MCF 10A (cell line): Measurements from ENCODE around the gene WDR62. TPM values are rescaled to one million over a fixed set of nuclear protein-coding genes. Genes with fewer than 3 reads are reported as not detected.

Experiments used
- BruUV-seq: library from RNA; stranded (reverse); fragments of 400-500 nt; replicated peaks from 2 replicates; lab custom pipeline; 2021; lab: Mats Ljungman, UMichigan
- CTCF ChIA-PET: fragments of 300-600 bp; sonication (Branson Sonifier 250); formaldehyde crosslinking; extraction: SDS; loops from one replicate; lab custom pipeline; 2021; ENCODE audit warnings: antibody characterized with exemption, inconsistent platforms; lab: Yijun Ruan, JAX
- POLR2A ChIA-PET: fragments of 300-600, 350-650 bp; sonication (Branson Sonifier 250); formaldehyde crosslinking; extraction: SDS; loops from one replicate; lab custom pipeline; 2020; ENCODE audit warnings: antibody characterized with exemption, inconsistent platforms; lab: Yijun Ruan, JAX
- DNase-seq: peaks from one replicate; pipeline ENCODE4 v3.0.0-alpha.2; 2018; ENCODE audit not compliant: unreplicated experiment
- H3K27ac Mint-ChIP-seq: one replicate; pipeline ENCODE4 v1.8.0; 2022; ENCODE audit warnings: mild to moderate bottlenecking, low read depth, mixed read lengths; ENCODE audit not compliant: unreplicated experiment
- H3K27me3 Mint-ChIP-seq: one replicate; pipeline ENCODE4 v1.8.0; 2022; ENCODE audit warnings: mixed read lengths; ENCODE audit not compliant: insufficient read depth, unreplicated experiment
- H3K36me3 Mint-ChIP-seq: one replicate; pipeline ENCODE4 v1.8.0; 2022; ENCODE audit warnings: mild to moderate bottlenecking, moderate library complexity, mixed read lengths; ENCODE audit not compliant: insufficient read depth, unreplicated experiment
- H3K4me1 Mint-ChIP-seq: one replicate; pipeline ENCODE4 v1.8.0; 2022; ENCODE audit warnings: mixed read lengths; ENCODE audit not compliant: insufficient read depth, unreplicated experiment
- H3K4me3 Mint-ChIP-seq: one replicate; pipeline ENCODE4 v1.8.0; 2022; ENCODE audit warnings: mild to moderate bottlenecking, moderate library complexity, mixed read lengths; ENCODE audit not compliant: unreplicated experiment
- H3K9me3 Mint-ChIP-seq: one replicate; pipeline ENCODE4 v1.8.0; 2022; ENCODE audit warnings: mixed read lengths; ENCODE audit not compliant: unreplicated experiment
- CTCF ChIP-seq: fragments of 200-600 bp; IDR thresholded peaks from one replicate; pipeline ENCODE4 v1.8.0; 2022; ENCODE audit warnings: antibody characterized with exemption, mild to moderate bottlenecking; ENCODE audit not compliant: unreplicated experiment
- intact Hi-C: fragments of 100-400 bp; cut with micrococcal nuclease; formaldehyde crosslinking; loops from 2 replicates; pipeline ENCODE4 v1.14.1; 2022
- total RNA-seq: library from RNA; stranded (reverse); gene quantifications from 2 replicates; pipeline ENCODE4 v1.2.3, GENCODE V29; 2022

The WDR62 gene
- total RNA-seq, 1 experiment from 2014 or later: 6.2 TPM

GRCh38 chr19:36084231-36085009 is 29.7 kb downstream of the WDR62 start:
- intact Hi-C loops: no loop called here
- Mint-ChIP-seq H3K4me3 (no peak overlapping the region), H3K36me3 (peaks cover 11% of the 10 kb centered on the region), H3K27ac (no peak overlapping the region), H3K27me3 (no peaks in the 10 kb centered on the region), H3K4me1 (peaks cover 5% of the 10 kb centered on the region), H3K9me3 (no peaks in the 10 kb centered on the region)
- ChIA-PET CTCF (interaction anchor here (0.5 to 1.5 kb wide), 2 partner anchors 31 to 43 kb away, joined by 3 to 6 read pairs; partner anchors contain the start of gene THAP8), POLR2A (no interaction called here)
- no TSS peak for BruUV-seq
- DNase-seq: no peak
- TF ChIP-seq CTCF: no peak

- intact Hi-C loops: no loop called here
- H3K4me3 Mint-ChIP-seq: no peak overlapping the region
- no peak for TF ChIP-seq CTCF
- no peak for DNase-seq
- peaks cover 5% of the 10 kb centered on the region for H3K4me1 Mint-ChIP-seq
- no peak overlapping the region for H3K27ac Mint-ChIP-seq
- POLR2A ChIA-PET: interaction anchor here (0.6 to 0.8 kb wide), 2 partner anchors 72 to 1844 kb away, joined by 3 to 4 read pairs; partner anchors contain the start of gene ALKBH6
- H3K36me3 Mint-ChIP-seq: peaks cover 11% of the 10 kb centered on the region
- CTCF ChIA-PET: interaction anchor here (0.5 kb wide), 1 partner anchor 48 kb away, joined by 3 read pairs; no protein-coding TSS in a partner anchor
- no peaks in the 10 kb centered on the region for H3K27me3 Mint-ChIP-seq
- no peaks in the 10 kb centered on the region for H3K9me3 Mint-ChIP-seq
- no TSS peak for BruUV-seq
These were observed 31.6 kb downstream of the WDR62 start for GRCh38 chr19:36086326-36086725.

- no peak overlapping the region for H3K4me3 Mint-ChIP-seq
- CTCF ChIA-PET: interaction anchor here (0.8 kb wide), 1 partner anchor 36 kb away, joined by 3 read pairs; no protein-coding TSS in a partner anchor
- intact Hi-C loops: no loop called here
- no peak overlapping the region for H3K27ac Mint-ChIP-seq
- no peak for DNase-seq
- H3K36me3 Mint-ChIP-seq: peaks cover 13% of the 10 kb centered on the region
- POLR2A ChIA-PET: no interaction called here
- no peaks in the 10 kb centered on the region for H3K27me3 Mint-ChIP-seq
- BruUV-seq: no TSS peak
- no peaks in the 10 kb centered on the region for H3K4me1 Mint-ChIP-seq
- no peaks in the 10 kb centered on the region for H3K9me3 Mint-ChIP-seq
- no peak for TF ChIP-seq CTCF
These were observed 35.1 kb downstream of the WDR62 start for GRCh38 chr19:36089847-36090246.

- H3K9me3 Mint-ChIP-seq: no peaks in the 10 kb centered on the region
- intact Hi-C loops: no loop called here
- POLR2A ChIA-PET: interaction anchor here (0.7 kb wide), 1 partner anchor 20 kb away, joined by 3 read pairs; no protein-coding TSS in a partner anchor
- no peak overlapping the region for H3K4me3 Mint-ChIP-seq
- no peak for DNase-seq
- no peaks in the 10 kb centered on the region for H3K4me1 Mint-ChIP-seq
- no peak overlapping the region for H3K27ac Mint-ChIP-seq
- CTCF ChIA-PET: interaction anchor here (0.7 kb wide), 1 partner anchor 20 kb away, joined by 5 read pairs; no protein-coding TSS in a partner anchor
- no peaks in the 10 kb centered on the region for H3K27me3 Mint-ChIP-seq
- no TSS peak for BruUV-seq
- no peak for TF ChIP-seq CTCF
- H3K36me3 Mint-ChIP-seq: peaks cover 14% of the 10 kb centered on the region
These were observed 36.4 kb downstream of the WDR62 start for GRCh38 chr19:36090910-36091695.
